GM19043 (cell line): ENCODE data around the gene BRMS1.
A peak's percentile ranks its signal among the peaks of the same experiment; 100 is the strongest.

Source experiments
- ATAC-seq: cut with Tn5 transposase; IDR thresholded peaks from one replicate; pipeline ENCODE4 v1.9.1; 2021; ENCODE audit warnings: low read depth; ENCODE audit not compliant: unreplicated experiment

BRMS1 gene

DNA sequence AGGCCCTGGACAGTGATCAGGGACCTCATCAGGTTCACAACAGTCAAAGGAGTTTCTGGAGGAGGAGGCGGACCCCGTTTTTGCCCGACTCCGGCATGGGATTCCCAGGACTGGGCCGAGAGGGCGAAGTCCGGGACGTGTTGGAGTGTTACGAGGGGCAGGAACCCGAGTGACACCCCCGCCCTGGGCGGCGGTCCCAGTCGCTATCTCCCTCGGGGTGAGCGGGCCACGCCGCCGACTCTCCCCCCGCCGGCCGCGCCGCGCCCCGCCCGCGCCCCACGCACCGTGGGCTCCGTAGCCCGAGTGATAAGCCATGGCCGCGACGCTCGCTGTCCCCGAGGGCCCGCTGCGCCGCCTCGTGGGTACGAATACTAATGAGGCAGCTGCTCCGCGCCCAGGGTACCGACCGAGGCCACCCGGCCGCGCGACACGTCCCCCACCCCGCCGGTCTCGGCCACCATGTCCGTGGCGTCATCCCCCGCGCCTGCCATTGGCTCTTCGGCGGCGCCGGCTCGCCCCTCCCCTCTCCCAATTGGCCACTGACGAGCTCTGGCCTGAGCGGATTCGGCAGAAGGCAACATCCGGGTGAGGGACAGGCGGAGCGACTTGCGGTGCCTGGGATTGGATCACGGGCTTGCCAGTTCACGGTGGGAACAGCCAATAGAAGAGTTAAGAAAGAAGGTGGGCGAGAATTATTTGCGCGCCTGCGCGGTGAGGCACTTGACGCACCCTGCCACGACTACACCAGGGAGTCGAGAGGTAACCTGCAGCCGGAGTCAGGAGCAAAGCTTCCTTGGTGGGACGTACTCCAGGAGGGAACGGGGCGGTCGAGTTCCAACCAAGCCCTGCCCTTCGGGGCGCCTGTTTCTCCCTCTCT lies 56.0 kb downstream of the BRMS1 start, which contains the start of gene YIF1A:
YIF1A (minus strand) TSS at position 473 of the 877 bp plus-strand sequence; CDS start at position 315, 158 bp downstream.
- ATAC-seq = peak; percentile 93

DNA sequence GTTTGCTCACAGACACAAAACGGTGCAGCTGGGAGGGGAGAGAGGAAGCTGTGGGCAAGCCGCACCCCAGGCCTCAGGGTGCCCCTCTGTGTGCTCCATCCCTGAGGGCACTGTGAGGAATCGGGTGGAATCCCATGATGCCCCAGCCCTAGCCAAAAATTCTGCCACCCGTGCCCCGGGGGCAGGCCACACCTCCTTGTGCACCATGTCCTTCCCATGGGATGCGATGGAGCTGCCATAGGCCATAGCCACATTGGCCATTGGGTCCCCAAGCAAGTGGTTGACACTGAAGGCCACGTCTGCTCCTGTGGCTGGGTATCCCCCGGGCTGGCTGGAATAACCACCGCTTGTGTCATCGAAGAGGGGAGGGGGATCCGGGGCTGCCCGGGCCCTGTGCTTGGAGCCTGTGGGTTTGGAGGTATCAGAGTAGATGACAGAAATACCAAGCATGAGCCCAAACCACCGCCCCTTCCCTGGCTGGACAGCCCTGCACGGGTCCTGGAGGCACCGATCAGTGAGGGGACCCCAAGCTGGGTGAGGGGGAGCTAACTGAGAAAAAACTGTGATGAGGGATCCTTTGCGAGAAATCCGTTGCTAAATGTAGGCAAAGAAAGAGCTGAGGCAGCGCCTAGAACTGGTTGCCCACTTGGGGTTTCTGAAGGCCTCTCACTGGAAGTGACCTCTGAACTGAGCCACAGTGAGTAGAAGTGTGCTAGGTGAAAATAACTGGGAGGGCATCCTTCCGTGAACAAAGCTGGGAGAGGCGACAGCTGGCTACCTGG lies 56.8 kb downstream of the BRMS1 start:
- ATAC-seq = no peak
